Measurements from ENCODE around the gene ATG9B. TPM values are rescaled to one million over a fixed set of nuclear protein-coding genes. Genes with fewer than 3 reads are reported as not detected.

ATG9B gene
- total and polyA plus RNA-seq, 2 experiments from 2014 or later: 0.80 to 2.4 TPM

GRCh38 chr7:150968056-150968733 lies 56.1 kb downstream of the ATG9B start:
- 90% methylated on average over 15 of the region's 15 CpGs for WGBS (ENCODE audit: low lambda C conversion rate, missing lambda C conversion rate)
- peaks cover 9% of the 10 kb centered on the region for H3K27me3 ChIP-seq
- no peak overlapping the region for H2AFZ ChIP-seq
- no peak overlapping the region for H3K27ac ChIP-seq
- peaks cover 54% of the 10 kb centered on the region for H3K4me1 ChIP-seq (ENCODE audit: insufficient read depth)
- no peak overlapping the region for H3K4me2 ChIP-seq
- TF ChIP-seq EZH2 (IDR thresholded peaks at IDR 0.05; ENCODE audit: borderline replicate concordance) (no peak), CTCF (IDR thresholded peaks at IDR 0.05; ENCODE audit: poor library complexity) (no peak), EZH2phosphoT487 (IDR thresholded peaks at IDR 0.05; ENCODE audit: low read depth, severe bottlenecking, unreplicated experiment) (no peak)
- H3K36me3 ChIP-seq (replicated peaks; ENCODE audit: insufficient read depth, low read depth): no peaks in the 10 kb centered on the region
- no peak for DNase-seq (ENCODE audit: low spot score)
- H3K4me3 ChIP-seq: no peak overlapping the region
- H3K9me3 ChIP-seq (ENCODE audit: low read depth): no peaks in the 10 kb centered on the region
- H4K20me1 ChIP-seq (ENCODE audit: insufficient read depth, poor library complexity, severe bottlenecking): no peaks in the 10 kb centered on the region
- no peaks in the 10 kb centered on the region for H3K9me2 ChIP-seq (replicated peaks; ENCODE audit: insufficient read depth)
- no peaks in the 10 kb centered on the region for H3K79me2 ChIP-seq

DNA sequence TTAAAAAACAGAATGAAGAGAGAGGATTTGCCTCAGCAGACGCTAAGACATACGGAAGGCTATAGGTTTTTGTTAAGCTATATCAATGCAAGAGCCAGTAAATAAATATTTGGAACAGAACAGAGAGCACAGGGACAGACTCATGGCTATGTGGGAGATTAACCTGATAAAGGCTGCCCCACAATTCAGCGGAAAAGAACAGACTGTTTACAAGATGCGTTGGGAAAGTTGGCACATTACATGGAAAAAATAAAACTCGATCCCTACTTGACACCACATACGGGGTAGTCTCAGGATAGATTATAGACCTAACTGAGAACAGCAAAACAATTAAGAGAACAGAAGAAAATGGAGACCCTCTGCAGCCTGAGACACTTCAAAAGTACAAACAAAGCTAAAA lies 56.9 kb downstream of the ATG9B start:
- TF ChIP-seq CTCF (IDR thresholded peaks at IDR 0.05; ENCODE audit: poor library complexity) (no peak), EZH2 (IDR thresholded peaks at IDR 0.05; ENCODE audit: borderline replicate concordance) (no peak), EZH2phosphoT487 (IDR thresholded peaks at IDR 0.05; ENCODE audit: low read depth, severe bottlenecking, unreplicated experiment) (no peak)
- DNase-seq (ENCODE audit: low spot score): no peak
- H3K9me3 ChIP-seq (ENCODE audit: low read depth): no peaks in the 10 kb centered on the region
- H4K20me1 ChIP-seq (ENCODE audit: insufficient read depth, poor library complexity, severe bottlenecking): no peaks in the 10 kb centered on the region
- 47% methylated on average over 6 of the region's 6 CpGs for WGBS (ENCODE audit: low lambda C conversion rate, missing lambda C conversion rate)
- H3K27ac ChIP-seq: no peak overlapping the region
- H2AFZ ChIP-seq: no peak overlapping the region
- H3K4me3 ChIP-seq: no peak overlapping the region
- peaks cover 57% of the 10 kb centered on the region for H3K4me1 ChIP-seq (ENCODE audit: insufficient read depth)
- no peaks in the 10 kb centered on the region for H3K9me2 ChIP-seq (replicated peaks; ENCODE audit: insufficient read depth)
- no peak overlapping the region for H3K4me2 ChIP-seq
- H3K27me3 ChIP-seq: peaks cover 9% of the 10 kb centered on the region
- no peaks in the 10 kb centered on the region for H3K79me2 ChIP-seq
- H3K36me3 ChIP-seq (replicated peaks; ENCODE audit: insufficient read depth, low read depth): no peaks in the 10 kb centered on the region

- no peaks in the 10 kb centered on the region for H3K9me2 ChIP-seq (replicated peaks; ENCODE audit: insufficient read depth)
- H3K4me2 ChIP-seq: no peak overlapping the region
- peaks cover 9% of the 10 kb centered on the region for H3K27me3 ChIP-seq
- no peak overlapping the region for H3K4me3 ChIP-seq
- H3K9me3 ChIP-seq (ENCODE audit: low read depth): no peaks in the 10 kb centered on the region
- H3K4me1 ChIP-seq (ENCODE audit: insufficient read depth): peaks cover 54% of the 10 kb centered on the region
- H3K36me3 ChIP-seq (replicated peaks; ENCODE audit: insufficient read depth, low read depth): no peaks in the 10 kb centered on the region
- no peaks in the 10 kb centered on the region for H3K79me2 ChIP-seq
- H2AFZ ChIP-seq: no peak overlapping the region
- H3K27ac ChIP-seq: no peak overlapping the region
- TF ChIP-seq EZH2 (IDR thresholded peaks at IDR 0.05; ENCODE audit: borderline replicate concordance) (no peak), CTCF (IDR thresholded peaks at IDR 0.05; ENCODE audit: poor library complexity) (peak; percentile 10)
- no peak for DNase-seq (ENCODE audit: low spot score)
- no peaks in the 10 kb centered on the region for H4K20me1 ChIP-seq (ENCODE audit: insufficient read depth, poor library complexity, severe bottlenecking)
- 84% methylated on average over 1 of the region's 1 CpG for WGBS (ENCODE audit: low lambda C conversion rate, missing lambda C conversion rate)
These were observed 58.3 kb downstream of the ATG9B start for GRCh38 chr7:150966002-150966401.
